Kidney glomerular epithelial cell (primary cell): ENCODE data around the gene PNPLA1.

Experiments used
- DNase-seq: peaks from one replicate; lab custom pipeline; 2025; lab: John Stamatoyannopoulos, UW

PNPLA1 gene

DNA sequence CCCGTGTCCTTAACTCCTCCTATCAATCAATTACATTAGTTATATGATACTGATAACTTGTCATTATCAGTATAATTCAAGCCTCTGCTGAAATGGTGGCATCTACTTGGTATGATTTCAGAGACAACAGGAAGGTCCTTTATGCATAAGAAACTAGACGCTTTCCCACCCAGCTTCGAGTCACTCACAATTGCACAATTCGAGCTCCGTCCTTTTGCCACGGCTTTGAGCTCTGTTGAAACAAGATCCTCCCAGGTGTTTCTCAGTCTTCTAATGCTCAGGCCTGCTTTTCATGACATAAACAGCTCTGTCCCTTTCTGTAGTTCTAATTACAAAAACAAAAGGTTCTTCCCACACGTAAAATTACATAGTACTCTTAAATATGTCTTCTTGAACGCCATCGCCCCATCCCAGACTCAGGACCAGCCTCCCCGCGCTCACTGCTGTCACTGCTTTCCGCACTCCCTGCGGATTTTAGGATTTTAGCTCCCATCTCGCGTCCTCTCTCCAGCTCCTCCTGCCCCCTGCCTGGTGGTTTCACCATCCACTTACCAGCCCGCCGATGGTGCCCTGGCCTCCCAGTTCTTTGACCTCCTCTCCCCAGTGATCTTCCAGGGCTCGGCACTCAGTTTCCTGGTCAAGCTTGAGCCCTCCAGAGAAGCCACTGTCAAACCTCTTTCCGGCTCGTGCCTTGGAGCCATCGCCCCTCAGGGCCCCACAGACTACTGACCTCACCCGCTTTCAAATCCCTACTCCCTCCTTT, 23.2 kb upstream of the PNPLA1 start:
- DNase-seq: no peak

DNA sequence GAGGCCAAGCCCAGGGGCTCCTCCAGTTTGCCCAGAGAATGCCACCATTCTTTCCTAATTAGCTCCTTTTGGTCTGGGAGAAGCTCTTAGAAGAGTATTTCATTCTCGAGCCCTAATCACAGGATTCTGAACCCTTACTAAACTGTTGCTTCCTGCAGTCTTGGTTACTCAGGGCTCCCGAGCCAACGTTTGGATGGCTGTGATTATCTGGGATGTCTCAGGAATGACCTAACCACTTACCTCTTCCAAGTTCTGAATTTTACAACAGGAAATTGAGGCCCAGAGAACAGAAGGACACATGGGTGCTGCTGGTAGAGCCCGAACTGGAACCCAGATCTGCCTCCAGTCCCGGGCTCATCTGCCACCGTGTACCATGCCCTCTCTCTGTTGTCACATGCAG, 22.2 kb upstream of the PNPLA1 start:
- no peak for DNase-seq

- peak; percentile 4 for DNase-seq
Observed at GRCh38 chr6:36248980-36249379, 20.9 kb upstream of the PNPLA1 start.

GRCh38 chr6:36249536-36249935, 20.3 kb upstream of the PNPLA1 start:
- no peak for DNase-seq

DNA sequence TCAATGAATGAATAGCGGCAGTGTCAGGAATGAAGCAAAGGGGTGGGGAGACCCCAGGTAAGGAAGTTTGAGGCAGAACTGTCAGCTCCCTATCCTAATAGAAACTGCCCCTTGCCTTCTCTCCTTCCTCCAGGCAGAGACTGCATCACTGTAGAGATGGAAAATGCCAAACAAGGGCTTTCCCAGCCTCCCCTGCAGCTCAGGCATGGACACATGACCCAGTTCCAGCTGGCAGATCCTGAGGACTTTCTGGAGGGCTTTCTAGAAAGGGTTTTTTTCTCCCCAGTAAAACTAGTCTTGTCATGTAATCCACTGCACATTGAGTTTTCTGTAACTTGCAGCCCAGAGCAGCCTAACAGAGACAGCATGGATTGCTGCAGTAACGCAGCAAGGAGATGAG, 17.9 kb upstream of the PNPLA1 start:
- DNase-seq: no peak

DNA sequence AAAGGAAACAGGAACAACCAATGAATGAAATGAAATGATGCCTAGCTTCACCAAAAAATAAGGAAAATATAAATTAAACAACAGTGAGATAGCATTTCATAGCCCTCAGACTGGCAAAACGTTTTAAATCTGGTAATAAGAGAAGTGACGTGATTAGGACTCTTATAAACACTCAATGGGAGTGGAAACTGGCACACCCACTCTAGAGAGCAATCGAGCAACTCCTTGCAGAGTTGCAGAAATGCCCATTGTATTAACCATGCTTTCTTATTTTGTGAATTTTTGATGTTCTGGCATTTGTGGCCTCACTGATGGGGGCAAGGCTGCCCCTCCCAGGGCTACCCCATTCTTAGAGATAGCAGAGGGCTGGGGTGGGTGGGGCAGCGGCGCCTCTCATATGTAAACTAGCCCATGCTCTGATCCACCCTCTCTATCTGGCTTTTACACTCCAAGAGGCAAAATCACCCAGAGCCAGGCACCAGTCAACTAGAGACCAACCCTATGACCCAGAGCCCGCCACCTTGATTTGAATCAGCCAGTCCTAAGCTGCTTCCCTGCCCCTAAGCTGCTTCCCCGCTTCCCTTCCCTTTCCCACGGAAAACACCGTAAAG, 6.4 kb upstream of the PNPLA1 start:
- DNase-seq: no peak

DNA sequence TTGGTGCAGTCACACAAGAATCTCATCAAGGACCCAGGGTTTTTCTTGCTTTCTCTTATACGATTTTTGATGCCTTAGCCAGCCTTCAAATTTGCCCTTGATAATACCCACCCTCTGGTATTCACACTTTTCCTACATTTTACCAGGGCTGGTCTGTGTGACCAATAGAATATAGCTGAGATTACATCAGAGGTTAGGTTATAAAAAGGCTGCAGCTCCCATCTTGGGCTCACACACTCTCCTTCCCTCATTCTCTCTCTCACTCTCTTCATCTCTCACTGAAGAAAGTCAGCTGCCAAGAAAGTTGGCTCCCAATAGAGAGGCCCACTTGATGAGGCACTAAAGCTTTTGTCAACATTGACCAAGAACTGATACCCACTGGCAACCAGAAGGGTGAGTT, 4.1 kb upstream of the PNPLA1 start:
- DNase-seq: no peak

- DNase-seq: no peak
Observed at GRCh38 chr6:36266913-36267644, 2.8 kb upstream of the PNPLA1 start.

DNA sequence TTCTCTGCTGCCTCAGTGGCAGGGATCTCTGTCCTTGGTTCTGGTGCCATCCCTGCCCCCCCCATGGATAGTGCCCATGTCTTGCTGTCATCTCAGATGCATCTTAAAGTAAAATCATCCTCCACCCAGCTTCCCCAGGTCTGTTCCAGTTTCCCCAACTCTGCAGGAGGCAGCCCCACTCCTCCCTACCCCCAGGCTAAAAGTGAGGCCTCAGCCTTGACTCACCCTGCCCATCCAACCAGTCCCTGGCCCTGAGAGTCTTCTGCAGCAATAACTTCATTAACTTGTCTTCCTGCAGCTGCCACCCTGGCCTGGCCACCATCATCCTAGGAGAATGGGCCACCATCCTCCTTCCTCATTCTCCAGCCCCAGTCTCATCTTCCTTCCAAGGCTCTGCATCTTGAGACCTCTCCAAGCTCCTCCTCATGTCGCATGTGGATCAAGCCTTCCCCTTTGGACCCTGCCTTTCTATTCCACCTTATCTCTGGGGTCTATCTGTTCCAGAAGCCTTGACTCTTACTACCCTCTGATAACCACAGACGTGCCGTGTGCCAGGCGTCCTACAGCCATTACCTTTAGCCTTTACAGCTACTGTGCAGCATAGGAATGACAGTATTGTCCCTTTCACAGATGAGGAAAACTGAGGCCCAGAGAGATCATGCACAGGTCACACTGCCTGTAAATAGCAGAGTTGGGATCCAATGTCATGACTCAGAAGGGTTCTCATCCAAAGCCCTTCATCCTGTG, 2.0 kb upstream of the PNPLA1 start:
- DNase-seq: no peak

DNA sequence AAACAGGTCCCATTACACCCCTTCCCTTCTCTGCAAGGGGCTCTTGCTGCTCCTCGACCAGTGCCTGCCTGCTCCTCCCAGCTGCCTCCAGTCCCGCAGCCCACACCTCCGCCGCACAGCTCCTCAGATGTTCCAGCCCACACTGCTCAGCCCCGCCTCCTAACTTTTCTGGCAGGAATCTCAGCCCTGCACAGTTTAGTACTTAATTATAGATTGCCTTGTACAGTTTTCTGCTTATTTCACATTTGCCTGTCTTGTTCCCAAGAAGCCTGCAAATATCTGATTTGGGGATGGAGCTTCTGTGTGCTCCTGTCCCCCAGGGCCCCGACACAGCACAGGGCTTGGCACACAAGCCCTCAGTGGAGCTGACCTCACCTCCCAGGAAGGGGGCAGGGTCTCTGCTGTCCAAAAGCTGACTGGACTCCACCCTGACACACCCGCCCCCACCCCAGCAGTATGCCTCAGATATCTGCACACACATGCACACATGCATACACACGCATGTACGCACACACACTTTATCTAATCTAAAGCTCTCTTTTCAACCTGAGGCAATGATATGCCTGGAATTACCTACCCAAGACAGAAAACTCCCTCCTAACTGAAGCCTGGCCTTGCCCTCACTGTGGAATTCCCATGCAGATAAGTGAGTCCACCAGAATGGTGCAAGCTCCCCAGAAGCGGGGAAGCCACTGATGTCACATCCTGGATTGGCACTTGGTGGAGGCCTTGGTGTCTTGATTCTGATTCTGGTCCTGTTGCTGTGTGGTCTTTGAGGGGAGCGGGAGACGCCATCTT, 1.2 kb upstream of the PNPLA1 start:
- DNase-seq: no peak

- no peak for DNase-seq
Observed at GRCh38 chr6:36272234-36272633, 2.4 kb downstream of the PNPLA1 start.

DNA sequence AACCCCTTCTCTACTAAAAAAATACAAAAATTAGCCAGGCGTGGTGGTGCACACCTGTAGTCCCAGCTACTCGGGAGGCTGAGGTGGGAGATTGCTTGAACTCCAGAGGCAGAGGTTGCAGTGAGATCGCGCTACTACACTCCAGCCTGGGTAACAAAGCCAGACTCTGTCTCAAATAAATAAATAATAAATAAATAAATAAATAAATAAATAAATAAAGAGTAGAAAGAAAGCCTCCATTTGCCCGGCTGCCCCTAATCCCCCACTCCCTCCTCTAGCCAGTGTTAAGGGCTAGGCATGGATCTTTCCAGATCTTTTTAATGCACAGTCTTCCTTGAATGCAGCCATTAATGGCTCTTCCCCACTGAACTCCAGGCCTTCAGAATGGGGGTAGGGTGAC, 3.2 kb downstream of the PNPLA1 start:
- DNase-seq: no peak

- DNase-seq: no peak
Observed at GRCh38 chr6:36273802-36274514, 4.1 kb downstream of the PNPLA1 start.

DNA sequence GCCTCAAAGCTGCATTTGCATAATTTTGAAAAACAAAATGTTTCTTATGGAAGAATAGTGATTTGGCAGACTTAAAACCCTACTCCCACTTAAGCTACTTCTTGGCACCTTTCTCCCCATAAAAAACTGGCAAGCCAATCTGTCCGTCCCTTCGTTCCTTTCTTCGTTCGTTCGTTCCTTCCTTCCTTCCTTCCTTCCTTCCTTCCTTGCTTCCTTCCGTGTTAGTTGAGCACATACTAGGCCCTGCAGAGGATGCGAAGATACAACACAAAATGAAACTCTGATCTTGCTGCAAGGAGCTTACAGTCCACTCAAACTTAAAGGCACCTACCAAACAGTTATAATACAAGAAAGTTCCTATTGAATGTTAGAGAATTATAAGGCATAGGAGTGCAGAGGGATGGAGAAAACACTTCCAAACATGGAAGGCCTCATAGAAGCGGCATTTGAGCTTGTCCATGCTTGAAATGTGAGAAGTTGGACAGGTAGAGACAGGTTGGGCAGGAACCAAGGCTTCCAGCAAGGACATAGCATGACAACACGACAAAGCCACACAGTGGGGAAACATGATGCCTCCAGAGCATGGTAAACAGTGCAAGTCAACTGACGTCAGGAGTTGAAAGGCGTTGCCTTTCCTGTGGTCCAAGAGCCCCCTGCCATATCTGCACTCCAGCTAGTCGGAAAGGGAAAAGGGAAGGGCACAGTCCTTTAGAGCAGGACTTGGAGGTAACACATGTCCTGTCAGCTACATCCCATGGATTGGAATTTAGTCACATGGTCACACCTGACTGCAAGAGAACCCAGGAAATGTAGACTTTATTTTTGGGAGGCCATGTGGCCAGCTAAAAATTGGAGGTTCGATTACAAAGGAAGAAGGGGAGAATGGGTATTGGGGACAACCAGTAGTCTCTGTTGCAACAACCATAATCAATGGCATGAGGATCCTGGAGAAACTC, 7.0 kb downstream of the PNPLA1 start:
- DNase-seq: no peak

DNA sequence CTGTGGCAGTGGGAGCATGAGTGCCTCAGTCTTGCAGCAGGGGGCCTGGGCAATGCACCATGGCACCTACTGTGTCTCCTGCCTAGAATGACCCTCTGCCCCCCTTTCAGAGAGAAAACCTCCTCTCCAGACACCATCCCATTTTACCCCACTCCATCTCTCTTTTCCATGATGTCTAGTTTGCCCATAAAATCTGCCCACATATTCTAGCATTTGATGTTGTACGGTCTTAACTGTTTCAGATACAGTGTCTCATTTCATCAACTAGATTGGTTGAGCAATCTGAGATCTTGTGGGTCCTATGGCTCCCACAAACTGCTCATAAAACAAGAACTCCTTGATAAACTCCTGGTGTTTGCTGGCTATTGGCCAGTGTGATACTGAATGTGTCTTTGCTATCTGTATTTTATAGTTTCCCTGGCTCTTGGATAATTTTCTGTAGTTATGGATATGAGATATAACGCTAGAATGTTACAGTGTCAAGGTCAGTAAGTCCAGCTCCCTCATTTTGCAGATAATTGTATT, 8.1 kb downstream of the PNPLA1 start:
- no peak for DNase-seq

GRCh38 chr6:36280467-36280866, 10.6 kb downstream of the PNPLA1 start:
- no peak for DNase-seq

- no peak for DNase-seq
Observed at GRCh38 chr6:36280983-36281382, 11.1 kb downstream of the PNPLA1 start.

DNA sequence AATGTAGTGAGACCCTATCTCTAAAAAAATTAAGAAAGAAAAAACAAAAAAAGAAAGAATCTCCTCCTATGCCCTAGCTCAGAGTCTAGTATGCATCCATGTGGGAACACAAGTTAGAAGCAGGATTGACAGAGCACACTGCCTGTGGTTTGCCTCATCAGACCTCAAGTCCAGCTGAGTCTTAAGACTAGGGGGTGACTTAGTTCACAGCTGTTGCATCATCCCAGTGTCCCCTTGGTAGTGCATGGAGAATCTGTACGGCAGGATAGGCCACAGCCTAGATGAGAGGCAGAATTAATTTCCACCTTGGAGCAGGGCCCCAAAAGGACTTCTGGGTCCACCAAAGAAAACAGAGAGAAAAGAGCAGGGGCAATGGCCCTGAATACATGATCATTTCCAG, 13.7 kb downstream of the PNPLA1 start:
- DNase-seq: no peak

GRCh38 chr6:36284359-36284758, 14.5 kb downstream of the PNPLA1 start:
- no peak for DNase-seq
